Ascending aorta (tissue), 2 donors: Measurements from ENCODE around the gene DNASE1. TPM values are rescaled to one million over a fixed set of nuclear protein-coding genes. Genes with fewer than 3 reads are reported as not detected.

Experiments used
- DNase-seq, 2 donors: peaks; one replicate each; pipeline ENCODE4 v3.0.0-alpha.2; 2019; ENCODE audit warnings: low spot score in 2 of 2
- H3K27ac ChIP-seq, 2 donors: fragments of 200-600 bp; sonication (generic); one replicate each; pipeline ENCODE4 v1.5.1; 2016 to 2017; ENCODE audit warnings: mild to moderate bottlenecking in 1 of 2
- H3K27me3 ChIP-seq: fragments of 200-600 bp; sonication (generic); one replicate; pipeline ENCODE4 v1.5.1; 2017
- H3K36me3 ChIP-seq, 2 donors: fragments of 200-600 bp; sonication (generic); one replicate each; pipeline ENCODE4 v1.5.1; 2016
- H3K4me1 ChIP-seq, 2 donors: fragments of 200-600 bp; sonication (generic); one replicate each; pipeline ENCODE4 v1.5.1; 2016 to 2017; ENCODE audit warnings: mild to moderate bottlenecking in 1 of 2
- H3K4me3 ChIP-seq, 2 donors: fragments of 200-600 bp; sonication (generic); one replicate each; pipeline ENCODE4 v1.5.1; 2016 to 2017; ENCODE audit warnings: mild to moderate bottlenecking in 1 of 2
- H3K9me3 ChIP-seq, 2 donors: fragments of 200-600 bp; sonication (generic); one replicate each; pipeline ENCODE4 v1.5.1; 2016
- CTCF ChIP-seq, 3 experiments: fragments of 200-600 bp in 2 of 3; fragments of 450-650 bp in 1 of 3; sonication (generic) in 2 of 3; IDR thresholded peaks; one replicate each; pipeline ENCODE4 v1.5.1; 2016 to 2019; ENCODE audit warnings: antibody characterized with exemption in 3 of 3, mild to moderate bottlenecking in 1 of 3, moderate library complexity in 1 of 3
- intact Hi-C: fragments of 100-400 bp; cut with DNase I; formaldehyde crosslinking; loops from one replicate; pipeline ENCODE4 v1.15.1; 2023
- total RNA-seq: library from RNA; depleted of rRNA; stranded (reverse); fragments of >200 nt; gene quantifications from one replicate; pipeline ENCODE4 v1.1.0, GENCODE V29; 2016

Gene DNASE1
- total RNA-seq, 1 donor from 2014 or later = 51.2 TPM

- DNase-seq = no peak
- intact Hi-C loops = no loop called here
- H3K36me3 ChIP-seq = peaks cover 39 to 76% of the 10 kb centered on the region in 2 donors
- no peak for TF ChIP-seq CTCF (IDR thresholded peaks at IDR 0.05)
- no peaks in the 10 kb centered on the region for H3K27me3 ChIP-seq
- H3K27ac ChIP-seq = no peak overlapping the region
- no peak overlapping the region for H3K4me3 ChIP-seq
- H3K9me3 ChIP-seq = no peaks in the 10 kb centered on the region
- H3K4me1 ChIP-seq = no peaks in the 10 kb centered on the region
Measured at GRCh38 chr16:3671424-3671823, 16.9 kb downstream of the DNASE1 start.

DNA sequence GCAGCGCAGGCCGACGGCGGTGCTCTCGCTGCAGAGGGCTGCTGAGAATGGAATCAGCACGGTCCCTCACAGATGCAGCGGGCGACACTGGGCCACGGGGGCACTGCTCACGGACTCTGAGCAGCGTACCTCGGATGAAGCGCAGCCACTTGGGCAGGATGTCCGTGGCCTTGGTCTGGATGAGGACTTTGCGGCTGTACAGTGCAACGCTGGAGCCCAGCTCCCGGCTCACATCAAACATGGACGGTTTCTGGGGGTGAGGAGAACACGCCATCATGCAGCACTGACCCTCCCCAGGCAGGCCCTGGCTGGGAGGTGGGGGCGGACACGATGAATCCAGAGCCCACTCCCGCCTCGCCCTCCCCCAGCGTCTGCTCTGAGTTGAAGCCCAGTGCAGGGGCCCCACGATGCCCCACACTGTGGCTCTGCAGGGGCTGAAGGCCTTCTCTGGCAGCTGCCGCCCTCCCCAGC lies 18.1 kb downstream of the DNASE1 start:
- peaks cover 48 to 78% of the 10 kb centered on the region in 2 donors for H3K36me3 ChIP-seq
- intact Hi-C loops = no loop called here

GRCh38 chr16:3673201-3673600 lies 18.7 kb downstream of the DNASE1 start:
- no peaks in the 10 kb centered on the region for H3K27me3 ChIP-seq
- no peak overlapping the region for H3K27ac ChIP-seq
- H3K36me3 ChIP-seq = peaks cover 54 to 83% of the 10 kb centered on the region in 2 donors
- intact Hi-C loops = no loop called here
- no peak for TF ChIP-seq CTCF (IDR thresholded peaks at IDR 0.05)
- no peak overlapping the region for H3K4me3 ChIP-seq
- H3K4me1 ChIP-seq = no peaks in the 10 kb centered on the region
- DNase-seq = no peak
- H3K9me3 ChIP-seq = no peaks in the 10 kb centered on the region

More for the DNA sequence above, 18.1 kb downstream of the DNASE1 start:
- no peak for DNase-seq
- no peak overlapping the region for H3K27ac ChIP-seq
- TF ChIP-seq CTCF (IDR thresholded peaks at IDR 0.05) = no peak
- no peaks in the 10 kb centered on the region for H3K27me3 ChIP-seq
- H3K9me3 ChIP-seq = no peaks in the 10 kb centered on the region
- H3K4me3 ChIP-seq = no peak overlapping the region
- no peaks in the 10 kb centered on the region for H3K4me1 ChIP-seq

DNA sequence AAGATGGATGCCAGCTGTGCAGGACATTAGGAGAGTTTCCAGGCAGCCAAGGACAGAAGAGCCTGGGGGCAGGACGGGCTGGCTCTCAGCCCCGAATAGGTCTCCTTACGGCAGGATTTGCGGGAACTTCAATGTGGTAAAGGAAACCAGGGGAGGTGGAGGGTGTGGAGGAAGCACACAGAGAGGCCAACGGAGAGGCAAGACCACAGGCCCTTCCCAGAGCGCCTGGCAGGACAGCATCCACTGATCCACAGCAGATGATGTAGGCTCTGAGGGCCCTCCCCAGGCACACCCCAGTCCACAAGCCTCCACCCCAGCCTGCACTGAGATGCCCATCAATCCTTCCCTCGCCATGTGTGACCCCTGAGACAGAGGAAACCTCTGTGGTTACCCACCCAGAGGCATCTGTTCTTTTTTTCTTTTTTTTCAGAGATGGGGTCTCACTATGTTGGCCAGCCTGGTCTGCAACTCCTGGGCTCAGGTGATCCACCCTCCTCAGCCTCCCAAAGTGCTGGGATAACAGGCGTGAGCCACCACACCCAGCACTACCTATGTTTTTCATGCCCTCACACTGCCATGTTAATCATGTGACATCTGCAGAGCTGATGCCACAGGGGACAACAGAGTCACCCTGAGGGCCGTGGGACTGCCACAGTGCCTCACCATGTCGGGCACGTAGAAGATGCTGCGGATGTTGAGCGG lies 19.3 kb downstream of the DNASE1 start:
- H3K36me3 ChIP-seq = peaks cover 50 to 83% of the 10 kb centered on the region in 2 donors

GRCh38 chr16:3674513-3675295 lies 20.2 kb downstream of the DNASE1 start:
- Histone ChIP-seq H3K4me3 (no peak overlapping the region), H3K36me3 (peaks cover 52 to 86% of the 10 kb centered on the region in 2 donors), H3K9me3 (no peaks in the 10 kb centered on the region), H3K27me3 (no peaks in the 10 kb centered on the region), H3K4me1 (no peaks in the 10 kb centered on the region), H3K27ac (no peak overlapping the region)
- DNase-seq = no peak
- intact Hi-C loops = no loop called here
- TF ChIP-seq CTCF (IDR thresholded peaks at IDR 0.05) = no peak

More for the DNA sequence above, 19.3 kb downstream of the DNASE1 start:
- intact Hi-C loops = no loop called here
- no peak overlapping the region for H3K27ac ChIP-seq
- no peaks in the 10 kb centered on the region for H3K4me1 ChIP-seq
- no peaks in the 10 kb centered on the region for H3K9me3 ChIP-seq
- no peak for TF ChIP-seq CTCF (IDR thresholded peaks at IDR 0.05)
- H3K4me3 ChIP-seq = no peak overlapping the region
- no peaks in the 10 kb centered on the region for H3K27me3 ChIP-seq
- no peak for DNase-seq
